Measurements from ENCODE around the gene SLC35E1. TPM values are rescaled to one million over a fixed set of nuclear protein-coding genes. Genes with fewer than 3 reads are reported as not detected.

Gene SLC35E1
- total and polyA plus RNA-seq, 12 donors = 20.1 to 49.8 (median 37.3) TPM

- H3K36me3 ChIP-seq (replicated peaks in 1 of 2) = no peaks in the 10 kb centered on the region
- DNase-seq = no peak
- WGBS, 4 donors = 74 to 88% (median 79%) methylated on average over 5 of the region's 5 CpGs
- TF ChIP-seq CTCF (IDR thresholded peaks at IDR 0.05) = no peak
- TF ChIP-seq POLR2A (IDR thresholded peaks at IDR 0.05) = no peak
- intact Hi-C loops (cut with DNase I) = no loop called here
- H3K27ac ChIP-seq = peak overlapping the region in 1 of 5 donors; percentile 88
- no peaks in the 10 kb centered on the region for H3K9me3 ChIP-seq (replicated peaks in 1 of 3)
- no peaks in the 10 kb centered on the region for H3K27me3 ChIP-seq
- H3K4me1 ChIP-seq (replicated peaks in 1 of 2) = peaks cover 27 to 58% of the 10 kb centered on the region in 2 donors
- no peak overlapping the region for H3K4me3 ChIP-seq
Measured at GRCh38 chr19:16609511-16610200, 37.4 kb upstream of the SLC35E1 start.

DNA sequence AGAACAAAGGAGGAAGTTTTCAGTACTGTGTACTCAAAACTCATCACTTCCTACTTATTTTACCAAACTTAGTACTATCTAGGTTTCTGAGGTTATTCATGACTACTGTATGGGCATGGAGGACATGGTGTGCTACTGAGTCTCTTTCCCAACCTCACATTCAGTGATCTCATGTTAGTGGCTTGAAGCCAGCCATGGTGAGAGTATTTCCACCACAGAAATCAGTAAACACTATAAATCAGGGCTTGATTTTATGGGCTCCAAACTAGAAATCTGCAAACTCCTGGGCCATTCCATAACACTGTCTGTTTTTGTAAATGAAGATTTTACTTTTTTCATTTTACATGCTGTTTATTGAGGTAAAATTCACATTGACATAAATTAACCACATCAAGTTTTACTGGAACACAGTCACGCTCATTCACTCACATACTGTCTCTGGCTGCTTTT is 36.1 kb upstream of the SLC35E1 start:
- peak in 6 of 7 donors; percentile 64 to 86 (median 80) for DNase-seq
- Histone ChIP-seq H3K36me3 (replicated peaks in 1 of 2) (no peaks in the 10 kb centered on the region), H3K27ac (peak overlapping the region; percentile 41 to 88 (median 80)), H3K27me3 (no peaks in the 10 kb centered on the region), H3K4me1 (replicated peaks in 1 of 2) (peaks cover 25 to 57% of the 10 kb centered on the region in 2 donors), H3K9me3 (replicated peaks in 1 of 3) (no peaks in the 10 kb centered on the region), H3K4me3 (no peak overlapping the region)
- TF ChIP-seq POLR2A (IDR thresholded peaks at IDR 0.05) (peak in 1 of 2 donors; percentile 13), CTCF (IDR thresholded peaks at IDR 0.05) (no peak)
- WGBS, 4 donors = 67 to 81% (median 73%) methylated on average over 1 of the region's 1 CpG
- intact Hi-C loops (cut with DNase I) = no loop called here

- DNase-seq = no peak
- Histone ChIP-seq H3K9me3 (replicated peaks in 1 of 3) (no peaks in the 10 kb centered on the region), H3K4me3 (no peak overlapping the region), H3K4me1 (replicated peaks in 1 of 2) (peaks cover 20 to 52% of the 10 kb centered on the region in 2 donors), H3K27me3 (no peaks in the 10 kb centered on the region), H3K36me3 (replicated peaks in 1 of 2) (no peaks in the 10 kb centered on the region), H3K27ac (peak overlapping the region in 4 of 5 donors; percentile 63 to 88 (median 82))
- TF ChIP-seq CTCF (IDR thresholded peaks at IDR 0.05) (no peak), POLR2A (IDR thresholded peaks at IDR 0.05) (no peak)
- WGBS, 4 donors = 91 to 94% (median 93%) methylated on average over 8 to 12 of the region's 12 CpGs
- intact Hi-C loops (cut with DNase I) = no loop called here
Measured at GRCh38 chr19:16607819-16608218, 35.6 kb upstream of the SLC35E1 start.

- peak in 5 of 7 donors; percentile 48 to 81 (median 71) for DNase-seq
- no peaks in the 10 kb centered on the region for H3K9me3 ChIP-seq (replicated peaks in 1 of 3)
- no peak overlapping the region for H3K4me3 ChIP-seq
- WGBS, 4 donors = 39 to 54% (median 45%) methylated on average over 8 of the region's 8 CpGs
- H3K4me1 ChIP-seq (replicated peaks in 1 of 2) = peaks cover 19 to 42% of the 10 kb centered on the region in 2 donors
- no peaks in the 10 kb centered on the region for H3K27me3 ChIP-seq
- TF ChIP-seq POLR2A (IDR thresholded peaks at IDR 0.05) (no peak), CTCF (IDR thresholded peaks at IDR 0.05) (peak in 4 of 6 experiments; percentile 10 to 37 (median 28))
- intact Hi-C loops (cut with DNase I) = no loop called here
- H3K27ac ChIP-seq = peak overlapping the region in 3 of 5 donors; percentile 7 to 72 (median 7)
- no peaks in the 10 kb centered on the region for H3K36me3 ChIP-seq (replicated peaks in 1 of 2)
Measured at GRCh38 chr19:16605553-16605994, 33.4 kb upstream of the SLC35E1 start.

Measured in adrenal gland (tissue), 12 donors.